Natural killer cell (primary cell): Measurements from ENCODE around the gene TXNRD3. TPM values are rescaled to one million over a fixed set of nuclear protein-coding genes. Genes with fewer than 3 reads are reported as not detected.

ENCODE experiments used
- ATAC-seq, 3 donors: fragments of 150-1000 bp in 2 of 3; fragments of 200-7000 bp in 1 of 3; cut with Tn5 transposase; 1 replicate in 1 of 3; 2 replicates in 2 of 3; pipeline ENCODE4 v1.10.0; 2021; ENCODE audit warnings: mild to moderate bottlenecking in 2 of 3, moderate library complexity in 2 of 3
- DNase-seq, 2 donors: peaks; one replicate each; pipeline versions ENCODE4 v3.0.0 to v3.0.0-alpha.2; 2013 to 2021; ENCODE audit warnings: mixed read lengths in 1 of 2
- H3K27ac ChIP-seq: one replicate; pipeline ENCODE4 v1.5.1; 2013; ENCODE audit warnings: mild to moderate bottlenecking, low read length
- H3K27me3 ChIP-seq: one replicate; pipeline ENCODE4 v1.6.1; 2013; ENCODE audit warnings: low read length; ENCODE audit not compliant: control insufficient read depth, insufficient read depth
- H3K36me3 ChIP-seq: one replicate; pipeline ENCODE4 v1.6.1; 2013; ENCODE audit warnings: low read length; ENCODE audit not compliant: control insufficient read depth, insufficient read depth
- H3K4me1 ChIP-seq: one replicate; pipeline ENCODE4 v1.6.1; 2013; ENCODE audit warnings: low read length; ENCODE audit not compliant: control insufficient read depth, insufficient read depth
- H3K4me3 ChIP-seq: one replicate; pipeline ENCODE4 v1.5.1; 2013; ENCODE audit warnings: low read length
- H3K9me3 ChIP-seq: one replicate; pipeline ENCODE4 v1.6.1; 2013; ENCODE audit warnings: low read length; ENCODE audit not compliant: control insufficient read depth, insufficient read depth
- H3K27ac Mint-ChIP-seq, 2 donors: one replicate each; pipeline ENCODE4 v1.8.0; 2022; ENCODE audit warnings: mild to moderate bottlenecking in 2 of 2, mixed read lengths in 2 of 2, moderate library complexity in 1 of 2
- H3K27me3 Mint-ChIP-seq, 2 donors: one replicate each; pipeline ENCODE4 v1.8.0; 2022; ENCODE audit warnings: low read depth in 2 of 2, mixed read lengths in 2 of 2
- H3K36me3 Mint-ChIP-seq: one replicate; pipeline ENCODE4 v1.8.0; 2022; ENCODE audit warnings: mixed read lengths
- H3K4me1 Mint-ChIP-seq, 2 donors: one replicate each; pipeline ENCODE4 v1.8.0; 2022; ENCODE audit warnings: mixed read lengths in 2 of 2
- H3K4me3 Mint-ChIP-seq: one replicate; pipeline ENCODE4 v1.8.0; 2022; ENCODE audit warnings: mild to moderate bottlenecking, moderate library complexity, mixed read lengths
- H3K9me3 Mint-ChIP-seq, 2 donors: one replicate each; pipeline ENCODE4 v1.8.0; 2022; ENCODE audit warnings: mixed read lengths in 2 of 2
- CTCF ChIP-seq: fragments of 200-600 bp; IDR thresholded peaks from one replicate; pipeline ENCODE4 v1.8.0; 2022; ENCODE audit warnings: antibody characterized with exemption
- WGBS: methylation state at CpG from one replicate; pipeline ENCODE4 v1.1.7; 2013; ENCODE audit warnings: missing lambda C conversion rate; ENCODE audit not compliant: insufficient coverage; 5-methylcytosine and 5-hydroxymethylcytosine counted together
- intact Hi-C: fragments of 100-400 bp; cut with micrococcal nuclease; formaldehyde crosslinking; loops from one replicate; pipeline ENCODE4 v1.14.2; 2022
- total RNA-seq, 4 donors: library from RNA; stranded (reverse); fragments of 120-200 nt in 1 of 4; gene quantifications; one replicate each; pipeline versions ENCODE4 v1.2.3 to v1.2.4, GENCODE V29; 2013 to 2022

The TXNRD3 gene
- total RNA-seq, 3 donors from 2014 or later (not counting 1 experiment from before 2014, with no cell fraction given), result 0.77 to 1.1 (median 0.80) TPM

GRCh38 chr3:126618760-126619159, 36.2 kb downstream of the TXNRD3 start:
- H3K9me3 Mint-ChIP-seq, result no peaks in the 10 kb centered on the region
- H3K27ac Mint-ChIP-seq, result no peak overlapping the region
- intact Hi-C loops, result no loop called here
- no peaks in the 10 kb centered on the region for H3K36me3 Mint-ChIP-seq
- H3K9me3 ChIP-seq, result no peaks in the 10 kb centered on the region
- TF ChIP-seq CTCF, result no peak
- no peak for ATAC-seq
- no peak overlapping the region for H3K4me3 ChIP-seq
- no peaks in the 10 kb centered on the region for H3K4me1 ChIP-seq
- no peaks in the 10 kb centered on the region for H3K27me3 Mint-ChIP-seq
- H3K4me1 Mint-ChIP-seq, result no peaks in the 10 kb centered on the region
- H3K4me3 Mint-ChIP-seq, result no peak overlapping the region
- no peaks in the 10 kb centered on the region for H3K36me3 ChIP-seq
- no peak overlapping the region for H3K27ac ChIP-seq
- no peaks in the 10 kb centered on the region for H3K27me3 ChIP-seq
- no peak for DNase-seq

DNA sequence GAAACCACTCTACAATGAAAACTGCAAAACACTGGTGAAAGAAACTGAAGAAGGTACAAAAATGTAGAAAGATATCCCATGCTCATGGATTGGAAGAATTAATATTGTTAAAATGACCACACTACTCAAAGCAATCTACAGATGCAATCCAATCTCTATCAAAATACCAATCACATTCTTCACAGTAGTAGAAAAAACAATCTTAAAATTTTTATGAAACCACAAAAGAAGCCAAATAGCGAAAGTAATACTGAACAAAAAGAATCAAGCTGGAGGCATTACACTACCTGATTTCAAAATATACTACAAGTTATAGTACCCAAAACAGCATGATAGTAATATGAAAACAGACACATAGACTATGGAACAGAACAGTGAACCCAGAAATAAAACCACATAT, 36.9 kb downstream of the TXNRD3 start:
- Histone ChIP-seq H3K36me3 (no peaks in the 10 kb centered on the region), H3K9me3 (no peaks in the 10 kb centered on the region), H3K4me3 (no peak overlapping the region), H3K27me3 (no peaks in the 10 kb centered on the region), H3K4me1 (peaks cover 2% of the 10 kb centered on the region), H3K27ac (no peak overlapping the region)
- Mint-ChIP-seq H3K36me3 (no peaks in the 10 kb centered on the region), H3K4me1 (peaks cover 5% of the 10 kb centered on the region in 2 donors), H3K4me3 (no peak overlapping the region), H3K27me3 (no peaks in the 10 kb centered on the region), H3K9me3 (no peaks in the 10 kb centered on the region), H3K27ac (no peak overlapping the region)
- intact Hi-C loops, result no loop called here
- DNase-seq (no peak), ATAC-seq (no peak)
- WGBS, result 43% methylated on average over 1 of the region's 1 CpG
- TF ChIP-seq CTCF, result no peak

- H3K9me3 ChIP-seq, result no peaks in the 10 kb centered on the region
- no peak for TF ChIP-seq CTCF
- peaks cover 6% of the 10 kb centered on the region for H3K4me1 ChIP-seq
- no peak overlapping the region for H3K4me3 Mint-ChIP-seq
- H3K27ac ChIP-seq, result no peak overlapping the region
- intact Hi-C loops, result no loop called here
- no peak overlapping the region for H3K27ac Mint-ChIP-seq
- no peak for ATAC-seq
- H3K9me3 Mint-ChIP-seq, result no peaks in the 10 kb centered on the region
- peaks cover 9 to 10% of the 10 kb centered on the region in 2 donors for H3K4me1 Mint-ChIP-seq
- H3K27me3 Mint-ChIP-seq, result no peaks in the 10 kb centered on the region
- DNase-seq, result no peak
- H3K27me3 ChIP-seq, result no peaks in the 10 kb centered on the region
- H3K4me3 ChIP-seq, result no peak overlapping the region
- no peaks in the 10 kb centered on the region for H3K36me3 ChIP-seq
- no peaks in the 10 kb centered on the region for H3K36me3 Mint-ChIP-seq
These were observed 37.4 kb downstream of the TXNRD3 start for GRCh38 chr3:126617571-126617970.

- no peaks in the 10 kb centered on the region for H3K36me3 ChIP-seq
- Mint-ChIP-seq H3K4me3 (no peak overlapping the region), H3K27ac (no peak overlapping the region), H3K27me3 (no peaks in the 10 kb centered on the region), H3K4me1 (peaks cover 16% of the 10 kb centered on the region in 2 donors), H3K36me3 (no peaks in the 10 kb centered on the region), H3K9me3 (no peaks in the 10 kb centered on the region)
- no peak overlapping the region for H3K4me3 ChIP-seq
- H3K27me3 ChIP-seq, result no peaks in the 10 kb centered on the region
- ATAC-seq, result no peak
- intact Hi-C loops, result no loop called here
- no peak for TF ChIP-seq CTCF
- no peak for DNase-seq
- WGBS, result 94% methylated on average over 2 of the region's 2 CpGs
- no peak overlapping the region for H3K27ac ChIP-seq
- peaks cover 12% of the 10 kb centered on the region for H3K4me1 ChIP-seq
- no peaks in the 10 kb centered on the region for H3K9me3 ChIP-seq
These were observed 38.0 kb downstream of the TXNRD3 start for GRCh38 chr3:126616931-126617330.
